Activated CD4-positive, alpha-beta memory T cell treated with anti-CD3 and anti-CD28 coated beads for 36 hours (primary cell): Measurements from ENCODE around the gene FGD5. TPM values are rescaled to one million over a fixed set of nuclear protein-coding genes. Genes with fewer than 3 reads are reported as not detected.

Experiments used
- CTCF ChIA-PET: fragments of 350-600 bp; sonication (Branson Sonifier 250); formaldehyde crosslinking; loops from one replicate; lab custom pipeline; 2021; ENCODE audit warnings: antibody characterized with exemption, inconsistent platforms; lab: Charles Lee
- POLR2A ChIA-PET: fragments of 350-600 bp; sonication (Branson Sonifier 250); formaldehyde crosslinking; loops from one replicate; lab custom pipeline; 2021; ENCODE audit warnings: antibody characterized with exemption; lab: Charles Lee
- DNase-seq: peaks from one replicate; pipeline ENCODE4 v3.0.0-alpha.2; 2020
- H3K27ac Mint-ChIP-seq: one replicate; pipeline ENCODE4 v1.8.0; 2021; ENCODE audit warnings: mixed read lengths
- H3K27me3 Mint-ChIP-seq: one replicate; pipeline ENCODE4 v1.8.0; 2021; ENCODE audit warnings: mixed read lengths
- H3K36me3 Mint-ChIP-seq: one replicate; pipeline ENCODE4 v1.8.0; 2021; ENCODE audit warnings: mixed read lengths
- H3K4me1 Mint-ChIP-seq: one replicate; pipeline ENCODE4 v1.8.0; 2021; ENCODE audit warnings: low read depth, mixed read lengths
- H3K4me3 Mint-ChIP-seq: one replicate; pipeline ENCODE4 v1.8.0; 2021; ENCODE audit warnings: mild to moderate bottlenecking, mixed read lengths
- H3K9me3 Mint-ChIP-seq: one replicate; pipeline ENCODE4 v1.8.0; 2021; ENCODE audit warnings: mixed read lengths
- intact Hi-C: fragments of 100-400 bp; cut with micrococcal nuclease; formaldehyde crosslinking; loops from one replicate; pipeline ENCODE4 v1.15.1; 2023
- total RNA-seq, 2 experiments: library from RNA; stranded (reverse); gene quantifications; one replicate each; pipeline ENCODE4 v1.2.3, GENCODE V29; 2021

The FGD5 gene, protein sequence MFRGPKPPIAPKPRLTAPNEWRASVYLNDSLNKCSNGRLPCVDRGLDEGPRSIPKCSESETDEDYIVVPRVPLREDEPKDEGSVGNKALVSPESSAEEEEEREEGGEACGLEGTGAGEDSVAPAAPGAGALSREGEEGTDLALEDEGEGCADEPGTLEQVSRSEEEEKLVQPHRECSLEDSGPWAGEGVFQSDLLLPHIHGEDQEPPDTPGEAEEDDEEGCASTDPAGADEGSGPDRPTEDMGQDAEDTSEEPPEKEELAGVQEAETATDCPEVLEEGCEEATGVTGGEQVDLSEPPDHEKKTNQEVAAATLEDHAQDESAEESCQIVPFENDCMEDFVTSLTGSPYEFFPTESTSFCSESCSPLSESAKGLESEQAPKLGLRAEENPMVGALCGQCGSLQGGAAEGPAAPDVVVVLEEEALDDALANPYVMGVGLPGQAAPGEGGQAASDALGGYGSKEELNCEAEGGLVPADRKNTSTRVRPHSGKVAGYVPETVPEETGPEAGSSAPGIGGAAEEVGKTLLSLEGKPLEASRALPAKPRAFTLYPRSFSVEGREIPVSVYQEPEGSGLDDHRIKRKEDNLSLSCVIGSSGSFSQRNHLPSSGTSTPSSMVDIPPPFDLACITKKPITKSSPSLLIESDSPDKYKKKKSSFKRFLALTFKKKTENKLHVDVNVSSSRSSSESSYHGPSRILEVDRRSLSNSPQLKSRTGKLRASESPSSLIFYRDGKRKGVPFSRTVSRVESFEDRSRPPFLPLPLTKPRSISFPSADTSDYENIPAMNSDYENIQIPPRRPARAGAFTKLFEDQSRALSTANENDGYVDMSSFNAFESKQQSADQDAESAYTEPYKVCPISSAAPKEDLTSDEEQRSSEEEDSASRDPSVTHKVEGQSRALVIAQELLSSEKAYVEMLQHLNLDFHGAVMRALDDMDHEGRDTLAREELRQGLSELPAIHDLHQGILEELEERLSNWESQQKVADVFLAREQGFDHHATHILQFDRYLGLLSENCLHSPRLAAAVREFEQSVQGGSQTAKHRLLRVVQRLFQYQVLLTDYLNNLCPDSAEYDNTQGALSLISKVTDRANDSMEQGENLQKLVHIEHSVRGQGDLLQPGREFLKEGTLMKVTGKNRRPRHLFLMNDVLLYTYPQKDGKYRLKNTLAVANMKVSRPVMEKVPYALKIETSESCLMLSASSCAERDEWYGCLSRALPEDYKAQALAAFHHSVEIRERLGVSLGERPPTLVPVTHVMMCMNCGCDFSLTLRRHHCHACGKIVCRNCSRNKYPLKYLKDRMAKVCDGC (N-terminal part only)
- under 1 TPM in 1 of 2 experiments, not detected in 1; 0.12 TPM for total RNA-seq

DNA sequence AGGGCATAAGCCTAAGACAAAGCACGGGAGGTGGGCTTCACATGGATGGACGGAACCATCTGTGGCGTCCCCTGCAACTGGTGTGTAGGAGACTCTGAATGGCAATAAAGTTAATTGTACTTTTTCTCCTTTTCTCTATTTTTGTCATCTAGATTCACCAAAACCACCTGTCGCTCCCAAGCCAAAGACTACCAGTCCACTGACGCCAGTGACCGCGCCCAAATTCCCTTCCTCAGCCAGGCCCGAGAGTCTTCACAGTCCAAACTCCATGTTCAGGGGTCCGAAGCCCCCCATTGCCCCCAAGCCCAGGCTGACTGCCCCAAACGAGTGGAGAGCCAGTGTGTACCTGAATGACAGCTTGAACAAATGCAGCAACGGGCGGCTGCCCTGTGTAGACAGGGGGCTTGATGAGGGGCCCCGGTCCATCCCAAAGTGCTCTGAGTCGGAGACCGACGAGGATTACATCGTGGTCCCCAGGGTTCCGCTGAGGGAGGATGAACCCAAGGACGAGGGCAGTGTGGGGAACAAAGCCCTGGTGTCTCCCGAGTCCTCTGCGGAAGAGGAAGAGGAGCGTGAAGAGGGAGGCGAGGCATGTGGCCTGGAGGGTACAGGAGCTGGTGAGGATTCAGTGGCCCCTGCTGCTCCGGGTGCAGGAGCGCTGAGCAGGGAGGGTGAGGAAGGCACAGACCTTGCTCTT, at the start of gene FGD5:
Gene FGD5, plus strand, starts transcription at position 159 of the 697 bp plus-strand sequence. Its CDS starts 110 bp downstream, at position 269.
- H3K9me3 Mint-ChIP-seq: no peaks in the 10 kb centered on the region
- intact Hi-C loops: no loop called here
- H3K27ac Mint-ChIP-seq: no peak within 1 kb of the TSS
- no peak for DNase-seq
- ChIA-PET POLR2A (no interaction called here), CTCF (interaction anchor here (0.6 to 1.3 kb wide), 2 partner anchors 102 to 934 kb away, joined by 3 read pairs; no protein-coding TSS in a partner anchor)
- no peaks in the 10 kb centered on the region for H3K4me1 Mint-ChIP-seq
- peaks cover 9% of the 10 kb centered on the region for H3K27me3 Mint-ChIP-seq
- no peaks in the 10 kb centered on the region for H3K36me3 Mint-ChIP-seq
- H3K4me3 Mint-ChIP-seq: no peak within 1 kb of the TSS

GRCh38 chr3:14769544-14770325, 49.0 kb upstream of the FGD5 start:
- DNase-seq: no peak
- POLR2A ChIA-PET: no interaction called here
- H3K4me3 Mint-ChIP-seq: no peak overlapping the region
- intact Hi-C loops: no loop called here
- H3K9me3 Mint-ChIP-seq: no peaks in the 10 kb centered on the region
- H3K27ac Mint-ChIP-seq: no peak overlapping the region
- no peaks in the 10 kb centered on the region for H3K36me3 Mint-ChIP-seq
- peaks cover 1% of the 10 kb centered on the region for H3K27me3 Mint-ChIP-seq
- CTCF ChIA-PET: no interaction called here
- no peaks in the 10 kb centered on the region for H3K4me1 Mint-ChIP-seq

DNA sequence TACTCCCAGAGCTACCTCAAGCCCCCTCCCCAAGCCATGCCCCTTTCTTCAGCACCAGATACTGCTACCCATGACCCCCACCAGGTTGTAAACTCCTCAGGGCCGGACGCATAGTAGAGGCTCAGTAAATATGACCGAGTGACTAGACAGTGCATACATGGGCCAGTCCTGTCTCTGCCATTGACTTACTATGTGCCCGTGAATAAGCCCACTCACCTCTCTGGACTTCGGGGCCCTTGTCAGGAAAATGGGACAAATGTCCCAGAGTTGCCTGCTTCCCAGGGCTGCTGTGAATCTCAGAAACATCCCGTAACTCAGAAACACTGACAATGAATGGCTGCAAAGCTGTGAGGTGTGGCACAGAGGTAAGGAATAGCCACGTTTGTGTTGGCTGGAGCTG, 48.2 kb upstream of the FGD5 start:
- H3K4me1 Mint-ChIP-seq: no peaks in the 10 kb centered on the region
- no peaks in the 10 kb centered on the region for H3K36me3 Mint-ChIP-seq
- CTCF ChIA-PET: interaction anchor here (1.2 kb wide), 1 partner anchor 10 kb away, joined by 3 read pairs; no protein-coding TSS in a partner anchor
- H3K9me3 Mint-ChIP-seq: no peaks in the 10 kb centered on the region
- H3K4me3 Mint-ChIP-seq: no peak overlapping the region
- H3K27me3 Mint-ChIP-seq: peaks cover 1% of the 10 kb centered on the region
- H3K27ac Mint-ChIP-seq: no peak overlapping the region
- intact Hi-C loops: no loop called here
- POLR2A ChIA-PET: no interaction called here
- DNase-seq: no peak

GRCh38 chr3:14771593-14772497, 46.9 kb upstream of the FGD5 start:
- ChIA-PET CTCF (interaction anchor here (1.2 kb wide), 1 partner anchor 9 kb away, joined by 3 read pairs; no protein-coding TSS in a partner anchor), POLR2A (no interaction called here)
- no peak overlapping the region for H3K4me3 Mint-ChIP-seq
- intact Hi-C loops: no loop called here
- no peaks in the 10 kb centered on the region for H3K4me1 Mint-ChIP-seq
- no peaks in the 10 kb centered on the region for H3K9me3 Mint-ChIP-seq
- no peak overlapping the region for H3K27ac Mint-ChIP-seq
- peaks cover 1% of the 10 kb centered on the region for H3K27me3 Mint-ChIP-seq
- DNase-seq: no peak
- no peaks in the 10 kb centered on the region for H3K36me3 Mint-ChIP-seq

DNA sequence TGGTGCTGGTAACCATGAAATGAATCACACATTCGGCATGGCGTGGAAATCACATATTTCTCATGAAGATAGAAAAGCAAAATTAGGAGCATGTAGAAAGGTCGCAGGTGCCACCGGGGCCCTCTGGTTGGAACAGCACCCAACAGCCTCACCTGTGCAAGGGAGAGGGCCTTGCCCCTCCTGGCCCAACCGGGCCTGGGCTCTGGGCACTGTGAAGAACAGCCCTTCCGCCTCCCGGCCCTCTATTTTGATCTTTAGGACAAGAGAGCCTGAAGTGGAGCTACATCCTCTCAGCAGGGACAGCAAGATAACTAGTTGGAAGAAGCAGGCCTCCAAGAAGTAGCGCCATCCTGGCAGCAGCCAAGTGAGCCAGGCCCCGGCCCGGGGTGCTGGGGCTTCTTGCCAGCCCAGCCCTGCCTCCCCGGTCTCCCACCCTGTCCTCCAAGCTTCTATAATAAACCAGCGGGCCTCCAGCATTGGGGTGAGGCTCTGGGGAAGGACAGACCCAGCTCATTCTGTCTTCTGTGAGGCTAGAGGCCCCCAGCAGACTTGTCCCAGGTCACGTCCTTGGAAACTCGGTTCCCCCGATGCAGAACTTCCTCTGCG, 46.1 kb upstream of the FGD5 start:
- H3K27me3 Mint-ChIP-seq: peaks cover 1% of the 10 kb centered on the region
- ChIA-PET CTCF (no interaction called here), POLR2A (no interaction called here)
- intact Hi-C loops: no loop called here
- H3K9me3 Mint-ChIP-seq: no peaks in the 10 kb centered on the region
- DNase-seq: no peak
- no peak overlapping the region for H3K27ac Mint-ChIP-seq
- no peak overlapping the region for H3K4me3 Mint-ChIP-seq
- no peaks in the 10 kb centered on the region for H3K4me1 Mint-ChIP-seq
- H3K36me3 Mint-ChIP-seq: no peaks in the 10 kb centered on the region

DNA sequence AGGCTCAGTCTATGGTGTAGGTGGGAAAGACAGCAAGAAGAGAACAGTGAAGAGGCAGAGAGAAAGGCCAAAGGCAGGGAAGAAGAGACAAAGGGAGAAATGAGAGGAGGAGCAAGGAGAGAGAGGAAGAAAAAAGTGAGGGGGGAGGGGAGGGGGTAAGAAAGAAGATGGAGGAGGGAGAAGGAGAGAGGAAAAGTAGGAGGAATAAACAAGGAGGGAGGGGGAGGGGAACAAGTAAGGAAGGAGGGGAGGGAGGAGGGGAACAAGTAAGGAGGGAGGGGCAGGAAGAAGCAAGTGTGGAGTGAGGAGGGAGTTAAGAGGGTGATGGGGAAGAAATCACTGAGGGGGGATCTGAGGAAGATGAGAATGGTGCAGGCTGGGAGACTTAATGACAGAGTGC, 45.5 kb upstream of the FGD5 start:
- H3K4me1 Mint-ChIP-seq: no peaks in the 10 kb centered on the region
- peaks cover 3% of the 10 kb centered on the region for H3K9me3 Mint-ChIP-seq
- CTCF ChIA-PET: no interaction called here
- H3K27me3 Mint-ChIP-seq: no peaks in the 10 kb centered on the region
- DNase-seq: no peak
- H3K36me3 Mint-ChIP-seq: no peaks in the 10 kb centered on the region
- POLR2A ChIA-PET: no interaction called here
- intact Hi-C loops: no loop called here
- no peak overlapping the region for H3K27ac Mint-ChIP-seq
- H3K4me3 Mint-ChIP-seq: no peak overlapping the region

- no peak overlapping the region for H3K27ac Mint-ChIP-seq
- ChIA-PET CTCF (interaction anchor here (0.7 kb wide), 1 partner anchor 1520 kb away, joined by 3 read pairs; no protein-coding TSS in a partner anchor), POLR2A (no interaction called here)
- no peak for DNase-seq
- no peaks in the 10 kb centered on the region for H3K4me1 Mint-ChIP-seq
- peaks cover 7% of the 10 kb centered on the region for H3K9me3 Mint-ChIP-seq
- no peak overlapping the region for H3K4me3 Mint-ChIP-seq
- peaks cover under 1% of the 10 kb centered on the region for H3K27me3 Mint-ChIP-seq
- intact Hi-C loops: no loop called here
- no peaks in the 10 kb centered on the region for H3K36me3 Mint-ChIP-seq
These were observed 45.1 kb upstream of the FGD5 start for GRCh38 chr3:14773691-14774128.

DNA sequence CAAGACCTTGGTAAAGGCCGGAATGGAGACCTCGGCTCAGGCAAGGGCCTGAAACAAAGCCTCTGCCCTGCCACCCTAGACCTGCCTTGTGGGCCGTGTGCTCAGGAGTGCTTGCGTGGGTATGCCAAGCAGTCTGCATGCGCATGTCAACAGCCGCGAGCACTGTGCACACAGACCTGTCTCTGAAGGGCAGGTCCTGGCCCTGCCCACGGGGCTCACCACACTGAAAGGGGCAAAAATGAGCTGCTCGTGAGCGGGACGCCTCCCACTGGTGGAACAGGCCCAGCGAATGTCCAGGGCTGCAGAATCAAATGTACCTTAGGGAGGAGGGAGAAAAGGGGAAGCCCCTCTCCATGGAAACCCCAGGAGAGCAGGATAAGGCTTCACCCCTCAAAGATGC, 44.3 kb upstream of the FGD5 start:
- H3K4me1 Mint-ChIP-seq: no peaks in the 10 kb centered on the region
- H3K4me3 Mint-ChIP-seq: no peak overlapping the region

DNA sequence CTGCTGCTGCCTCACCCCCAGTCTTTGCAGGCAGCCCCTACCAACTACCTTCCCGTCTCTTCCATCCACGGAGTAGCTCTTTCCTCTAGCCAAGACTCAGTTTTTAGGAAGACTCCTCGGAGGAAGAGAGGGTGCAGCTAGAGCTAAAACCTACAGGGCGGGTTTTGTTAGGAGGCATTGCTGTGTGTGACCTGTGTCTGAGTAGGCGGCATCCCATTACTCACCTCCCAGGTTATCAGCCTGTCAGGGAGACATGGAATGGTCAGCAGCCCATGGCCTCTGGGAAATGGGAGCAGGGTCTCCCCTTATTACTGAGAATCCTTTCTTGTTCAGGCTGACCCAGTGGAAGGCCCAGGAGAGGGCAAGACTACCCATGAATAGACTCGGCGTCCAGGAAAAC, 43.8 kb upstream of the FGD5 start:
- H3K4me3 Mint-ChIP-seq: no peak overlapping the region
- peaks cover 3% of the 10 kb centered on the region for H3K27me3 Mint-ChIP-seq
- peaks cover 13% of the 10 kb centered on the region for H3K9me3 Mint-ChIP-seq
- H3K27ac Mint-ChIP-seq: no peak overlapping the region
- no peaks in the 10 kb centered on the region for H3K36me3 Mint-ChIP-seq
- no peaks in the 10 kb centered on the region for H3K4me1 Mint-ChIP-seq
- ChIA-PET POLR2A (no interaction called here), CTCF (no interaction called here)
- no peak for DNase-seq
- intact Hi-C loops: no loop called here

More for the DNA sequence above, 44.3 kb upstream of the FGD5 start:
- intact Hi-C loops: no loop called here
- peaks cover 3% of the 10 kb centered on the region for H3K27me3 Mint-ChIP-seq
- DNase-seq: no peak
- H3K36me3 Mint-ChIP-seq: no peaks in the 10 kb centered on the region
- ChIA-PET CTCF (interaction anchor here (0.6 to 0.7 kb wide), 2 partner anchors 255 to 1521 kb away, joined by 3 read pairs; no protein-coding TSS in a partner anchor), POLR2A (no interaction called here)
- no peak overlapping the region for H3K27ac Mint-ChIP-seq
- peaks cover 13% of the 10 kb centered on the region for H3K9me3 Mint-ChIP-seq

DNA sequence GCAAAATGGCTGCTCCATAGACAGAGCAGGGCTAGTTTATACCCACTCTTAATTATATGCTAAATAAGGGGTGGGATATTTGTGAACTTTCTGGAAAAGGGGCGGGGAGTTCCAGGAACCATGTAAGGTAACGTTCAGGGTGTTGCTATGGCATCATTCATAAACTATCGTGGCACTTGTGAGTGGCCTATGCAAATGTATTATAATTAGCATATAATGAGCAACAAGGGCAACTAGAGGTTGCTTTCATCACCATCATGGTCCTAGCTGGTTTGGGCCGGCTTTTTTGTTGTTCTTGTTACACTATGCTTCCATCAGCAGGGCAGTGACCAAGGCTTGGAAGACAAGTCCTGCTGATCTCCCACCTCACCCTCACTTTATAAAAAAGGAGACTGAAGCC, 43.2 kb upstream of the FGD5 start:
- intact Hi-C loops: no loop called here
- H3K27me3 Mint-ChIP-seq: peaks cover 3% of the 10 kb centered on the region
- CTCF ChIA-PET: no interaction called here
- H3K9me3 Mint-ChIP-seq: peaks cover 13% of the 10 kb centered on the region
- H3K4me3 Mint-ChIP-seq: no peak overlapping the region
- DNase-seq: no peak
- no peaks in the 10 kb centered on the region for H3K4me1 Mint-ChIP-seq
- no peak overlapping the region for H3K27ac Mint-ChIP-seq
- no peaks in the 10 kb centered on the region for H3K36me3 Mint-ChIP-seq
- POLR2A ChIA-PET: no interaction called here
